K562 (cell line): ENCODE data around the gene RNF126. TPM values are rescaled to one million over a fixed set of nuclear protein-coding genes. Genes with fewer than 3 reads are reported as not detected.

Source experiments
- ATAC-seq: fragments of 200-7000 bp; cut with Tn5 transposase; 3 replicates; pipeline ENCODE4 v1.9.1; 2020; ENCODE audit warnings: moderate library complexity
- BruUV-seq: library from RNA; stranded (reverse); fragments of 400-500 nt; replicated peaks from 2 replicates; lab custom pipeline; 2021; lab: Mats Ljungman, UMichigan
- CTCF ChIA-PET: fragments of 300-600 bp; formaldehyde crosslinking; extraction: SDS; loops from one replicate; lab custom pipeline; 2021; ENCODE audit warnings: low intra/inter-chr PET ratio; lab: Yijun Ruan, JAX
- POLR2A ChIA-PET: fragments of 300-600, 350-650 bp; sonication (Branson Sonifier 250); formaldehyde crosslinking; extraction: SDS; loops from one replicate; lab custom pipeline; 2021; ENCODE audit warnings: antibody characterized with exemption, inconsistent platforms; lab: Yijun Ruan, JAX
- DNase-seq, 4 experiments: peaks; one replicate each; pipeline versions ENCODE4 v3.0.0 to v3.0.0-alpha.2; 2011 to 2018; ENCODE audit warnings: low spot score in 3 of 4, mixed read lengths in 3 of 4; ENCODE audit errors: extremely low read depth in 1 of 4
- FAIRE-seq: peaks from 2 replicates; lab custom pipeline; 2011; peaks lifted over from hg19 to GRCh38; lab: Jason Lieb, UNC
- H2AFZ ChIP-seq: 2 replicates; pipeline ENCODE4 v1.6.0; 2011; ENCODE audit warnings: low read depth, low read length, control low read depth, inconsistent platforms
- H3K27ac ChIP-seq: fragments of 200-600 bp; 3 replicates; pipeline ENCODE4 v1.8.0; 2011; ENCODE audit warnings: low read depth, mild to moderate bottlenecking, control low read depth, inconsistent platforms, low read length, moderate library complexity, mixed read lengths; ENCODE audit errors: extremely low read depth
- H3K27me3 ChIP-seq, 2 experiments: fragments of 300-600 bp in 1 of 2; 2 replicates in 1 of 2; 3 replicates in 1 of 2; pipeline versions ENCODE4 v1.6.0 to v1.8.0; 2011; ENCODE audit warnings: inconsistent platforms in 2 of 2, low read length in 2 of 2, mild to moderate bottlenecking in 1 of 2, mixed read lengths in 1 of 2, moderate library complexity in 1 of 2; ENCODE audit not compliant: control insufficient read depth in 2 of 2, insufficient read depth in 2 of 2
- H3K36me3 ChIP-seq: fragments of 300-600 bp; 3 replicates; pipeline ENCODE4 v1.8.0; 2011; ENCODE audit warnings: mild to moderate bottlenecking, low read length, inconsistent platforms; ENCODE audit not compliant: control insufficient read depth, insufficient read depth
- H3K4me1 ChIP-seq, 2 experiments: fragments of 200-600 bp in 1 of 2; replicated peaks in 1 of 2; 2 replicates in 1 of 2; 3 replicates in 1 of 2; pipeline versions ENCODE4 v1.5.1 to v1.8.0; 2011; ENCODE audit warnings: inconsistent platforms in 2 of 2, low read length in 2 of 2, mild to moderate bottlenecking in 1 of 2, mixed read lengths in 1 of 2, moderate library complexity in 1 of 2; ENCODE audit not compliant: control insufficient read depth in 2 of 2, insufficient read depth in 2 of 2
- H3K4me2 ChIP-seq: 2 replicates; pipeline ENCODE4 v1.6.1; 2011; ENCODE audit warnings: low read length, control low read depth, inconsistent platforms, mixed read lengths; ENCODE audit not compliant: insufficient read depth
- H3K4me3 ChIP-seq: fragments of 200-600 bp; sonication (generic), shearing (Covaris generic); 2 replicates; pipeline ENCODE4 v1.5.1; 2016; ENCODE audit warnings: control low read depth, inconsistent platforms
- H3K79me2 ChIP-seq: fragments of 200-600 bp; 3 replicates; pipeline ENCODE4 v1.8.0; 2011; ENCODE audit warnings: low read length, inconsistent platforms; ENCODE audit not compliant: control insufficient read depth, insufficient read depth
- H3K9ac ChIP-seq, 2 experiments: 2 replicates each; pipeline versions ENCODE4 v1.6.0 to v1.6.1; 2011; ENCODE audit warnings: low read depth in 2 of 2, low read length in 2 of 2, control low read depth in 1 of 2, inconsistent platforms in 1 of 2, mild to moderate bottlenecking in 1 of 2, mixed read lengths in 1 of 2; ENCODE audit not compliant: insufficient read depth in 1 of 2
- H3K9me1 ChIP-seq: one replicate; pipeline ENCODE4 v1.6.0; 2011; ENCODE audit warnings: inconsistent platforms, mild to moderate bottlenecking, low read length, moderate library complexity; ENCODE audit not compliant: control insufficient read depth, insufficient read depth
- H3K9me3 ChIP-seq: replicated peaks from 2 replicates; pipeline ENCODE4 v1.5.1; 2011; ENCODE audit warnings: low read depth, low read length, inconsistent platforms; ENCODE audit not compliant: control insufficient read depth, insufficient read depth
- H4K20me1 ChIP-seq: replicated peaks from 2 replicates; pipeline ENCODE4 v1.6.1; 2011; ENCODE audit warnings: low read length, inconsistent platforms, mixed read lengths; ENCODE audit not compliant: control insufficient read depth, insufficient read depth
- BCOR ChIP-seq: fragments of 450-650 bp; IDR thresholded peaks from 2 replicates; pipeline ENCODE4 v1.6.1; 2016
- PURB ChIP-seq: sonication (generic); formaldehyde crosslinking; IDR thresholded peaks from 2 replicates; pipeline ENCODE4 v1.9.0; 2021; ENCODE audit warnings: low read depth, mild to moderate bottlenecking, missing genetic modification reagents
- RBM25 ChIP-seq: fragments of 200-400 bp; formaldehyde crosslinking; IDR thresholded peaks from 2 replicates; pipeline ENCODE4 v1.6.1; 2018; ENCODE audit warnings: low read length, low read depth, moderate library complexity; ENCODE audit not compliant: severe bottlenecking
- WGBS: fragments of 100-300 bp; shearing (Covaris generic); methylation state at CpG from one replicate; pipeline ENCODE4 v1.1.6; 2016; ENCODE audit warnings: low coverage, mixed read lengths; ENCODE audit not compliant: insufficient coverage; ENCODE audit errors: missing lambda C conversion rate; 5-methylcytosine and 5-hydroxymethylcytosine counted together
- in situ Hi-C: fragments of 300-500 bp; cut with MboI; formaldehyde crosslinking; loops from 4 replicates; pipeline ENCODE4 v1.15.0; 2018; ENCODE audit warnings: inconsistent platforms, mixed read lengths
- intact Hi-C: fragments of 100-400 bp; cut with micrococcal nuclease; formaldehyde crosslinking; loops from 2 replicates; pipeline ENCODE4 v1.14.2; 2022
- polyA plus RNA-seq, 8 experiments: library from polyadenylated mRNA; depleted of rRNA in 4 of 8; stranded (reverse) in 5 of 8; unstranded in 3 of 8; fragments of >200 nt; fragmentation: Nextera tagmentation in 2 of 8; fragmentation: Illumina TruSeq in 1 of 8; extraction: Ambion mirVana in 2 of 8; extraction: Trizol in 1 of 8; gene quantifications; 2 replicates each; pipeline versions ENCODE4 v1.2.1 to v1.2.3, GENCODE V29; 2011 to 2014; ENCODE audit warnings: inconsistent platforms in 1 of 8, missing spikeins in 1 of 8
- total RNA-seq, 7 experiments: library from RNA; depleted of rRNA in 6 of 7; stranded (reverse); fragments of >200 nt in 6 of 7; fragmentation: Illumina TruSeq in 2 of 7; extraction: Trizol in 2 of 7; gene quantifications; 2 replicates each; pipeline versions ENCODE4 v1.2.1 to v1.2.3, GENCODE V29; 2011 to 2021; ENCODE audit warnings: low replicate concordance in 1 of 7

RNF126 gene
- total and polyA plus RNA-seq, 9 of the 15 experiments (the other 6 are each of a cell fraction or from before 2014, with no cell fraction given), result 0.27 to 101 (median 12.3) TPM

DNA sequence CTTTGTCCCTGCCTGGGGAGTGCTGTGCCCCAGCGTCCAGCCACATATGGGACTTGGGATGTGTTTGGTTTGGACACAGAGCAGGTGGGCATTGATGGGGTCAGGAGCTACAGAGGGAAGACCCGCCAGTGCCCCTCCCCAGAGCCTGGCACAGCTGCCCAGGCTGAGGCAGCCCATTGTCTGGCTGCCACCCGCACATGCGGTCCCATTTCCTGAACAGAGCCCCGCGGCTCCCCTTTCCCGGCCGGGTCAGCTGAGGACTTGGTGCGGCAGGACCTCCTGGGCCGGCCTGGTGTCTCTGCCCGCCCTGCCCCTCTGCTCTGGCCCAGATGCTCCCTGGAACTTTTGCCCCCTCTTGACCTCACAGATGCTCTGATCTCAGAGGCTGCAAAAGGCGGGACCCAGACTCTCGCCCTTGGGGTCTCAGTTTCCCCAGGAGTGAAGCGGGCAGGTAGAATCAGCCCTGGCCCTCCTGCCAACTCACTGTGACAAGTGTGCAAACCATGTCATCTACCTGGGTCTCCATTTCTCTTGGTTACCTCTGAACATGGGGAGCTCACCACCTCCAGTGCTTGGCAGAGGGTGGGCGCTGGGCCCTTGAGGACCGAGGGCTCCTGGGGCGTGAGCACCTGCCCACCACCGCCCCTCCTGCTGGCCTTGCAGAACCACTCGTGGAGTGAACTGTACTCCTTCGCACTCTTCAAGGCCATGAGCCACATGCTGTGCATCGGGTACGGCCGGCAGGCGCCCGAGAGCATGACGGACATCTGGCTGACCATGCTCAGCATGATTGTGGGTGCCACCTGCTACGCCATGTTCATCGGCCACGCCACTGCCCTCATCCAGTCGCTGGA, 55.5 kb downstream of the RNF126 start:
- ATAC-seq (no peak), FAIRE-seq (no peak)
- H3K4me3 ChIP-seq, result no peak overlapping the region
- H2AFZ ChIP-seq, result no peak overlapping the region
- TF ChIP-seq PURB (no peak), RBM25 (peak; percentile 35), BCOR (peak; percentile 71)
- TF ChIP-seq, all 486 proteins: peak for 2
- Histone ChIP-seq H3K27ac (no peak overlapping the region), H3K4me1 (peaks cover 17 to 72% of the 10 kb centered on the region in 2 experiments), H3K9me1 (no peaks in the 10 kb centered on the region), H3K9ac (no peak overlapping the region), H3K36me3 (peaks cover 5% of the 10 kb centered on the region; the same call in 2 of the 3 replicates), H4K20me1 (no peaks in the 10 kb centered on the region), H3K4me2 (no peak overlapping the region), H3K27me3 (no peaks in the 10 kb centered on the region), H3K9me3 (no peaks in the 10 kb centered on the region; the same call in 1 of the 2 replicates), H3K79me2 (no peaks in the 10 kb centered on the region)
- ChIA-PET POLR2A (interaction anchor here (1.1 kb wide), 1 partner anchor 31 kb away, joined by 4 read pairs; no protein-coding TSS in a partner anchor), CTCF (no interaction called here)
- no peak for DNase-seq
- no TSS peak for BruUV-seq
- intact Hi-C loops, result no loop called here
- 91% methylated on average over 25 of the region's 30 CpGs for WGBS
- in situ Hi-C loops, result no loop called here
